ENCODE measurements around the gene CFB.
A peak's percentile ranks its signal among the peaks of the same experiment; 100 is the strongest.
"Not testable (repeated sequence)": the region's sequence is repeated elsewhere in the genome, so short reads cannot be mapped to it uniquely, and the experiment has no call there.

Gene CFB

DNA sequence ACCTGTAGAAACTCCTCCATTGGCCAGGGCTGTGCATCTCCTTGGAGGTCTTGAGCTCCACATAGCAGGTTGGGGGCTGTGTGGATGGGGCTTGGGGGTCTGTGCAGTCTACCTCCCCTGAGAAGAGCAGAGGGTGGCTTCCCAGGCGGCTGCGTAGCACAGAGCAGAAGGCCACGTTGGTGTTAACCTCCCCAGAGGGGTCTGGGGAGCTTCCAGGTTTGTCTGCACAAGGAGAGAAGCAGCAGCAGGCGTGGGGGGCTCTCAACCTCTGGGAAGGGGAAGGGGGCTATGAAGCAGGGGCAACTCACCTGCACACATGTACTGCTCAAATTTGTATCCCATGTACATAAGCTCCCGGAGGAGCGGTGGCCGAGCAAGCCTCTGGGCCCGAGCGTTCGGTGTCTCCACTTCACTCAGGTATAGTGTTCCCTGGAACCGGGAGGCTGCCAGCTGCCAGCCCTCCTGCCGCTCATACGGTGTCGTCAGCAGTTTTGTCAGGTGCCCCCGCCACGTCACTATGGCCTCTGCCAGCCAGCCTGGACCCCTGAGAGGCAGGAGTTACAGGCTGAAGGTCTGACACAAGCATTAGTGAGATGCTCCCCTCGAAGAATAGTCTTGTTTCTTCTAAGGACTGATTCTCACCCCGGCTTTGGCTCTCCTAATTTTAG, 24.8 kb downstream of the CFB start:
- DNase-seq (ENCODE audit: low read depth in 2 of 2, low spot score in 1 of 2) = no peak

DNA sequence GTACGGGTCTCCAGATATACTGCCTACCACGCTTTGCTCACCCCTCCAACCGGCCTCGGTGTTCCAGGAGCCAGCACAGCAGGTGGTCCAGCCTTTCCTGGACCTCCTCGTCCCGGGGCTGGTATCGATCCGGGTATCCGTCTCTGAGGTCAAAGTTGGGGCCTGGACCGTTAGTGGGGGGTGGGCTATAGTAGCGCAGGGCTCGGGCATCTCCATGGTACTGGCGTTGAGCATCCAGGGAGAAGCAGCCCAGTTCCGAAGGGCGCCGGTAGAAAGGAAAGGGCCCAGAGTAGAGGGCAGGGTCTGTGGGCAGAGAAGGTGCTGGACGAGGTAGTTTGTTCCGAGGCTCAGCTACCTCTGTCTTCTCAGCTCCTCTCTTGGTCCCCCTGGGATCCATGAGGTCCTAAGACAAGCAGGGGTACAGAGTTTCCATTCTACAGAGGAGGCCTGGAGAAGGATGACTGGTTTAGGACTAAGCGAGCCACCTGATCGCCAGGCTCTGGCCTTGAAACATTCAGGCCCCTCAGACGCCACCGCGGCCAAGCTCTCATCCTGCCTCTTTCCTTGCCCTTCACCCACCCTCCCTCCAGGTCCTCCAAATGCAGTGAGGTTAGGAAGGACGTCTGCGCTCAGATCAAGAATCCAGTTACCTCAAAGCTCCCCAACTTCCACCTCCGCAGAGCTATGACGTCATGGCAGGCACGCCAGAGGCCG, 25.5 kb downstream of the CFB start:
- DNase-seq (ENCODE audit: low read depth in 2 of 2, low spot score in 1 of 2) = no peak

GRCh38 chr6:31971993-31972708, 26.3 kb downstream of the CFB start, which contains the start of gene DXO:
Gene DXO, minus strand, starts transcription at chr6:31972138. Its CDS starts 463 bp downstream, at chr6:31971675.
- peak; percentile 93 to 94 for DNase-seq (ENCODE audit: low read depth in 2 of 2, low spot score in 1 of 2)

DNA sequence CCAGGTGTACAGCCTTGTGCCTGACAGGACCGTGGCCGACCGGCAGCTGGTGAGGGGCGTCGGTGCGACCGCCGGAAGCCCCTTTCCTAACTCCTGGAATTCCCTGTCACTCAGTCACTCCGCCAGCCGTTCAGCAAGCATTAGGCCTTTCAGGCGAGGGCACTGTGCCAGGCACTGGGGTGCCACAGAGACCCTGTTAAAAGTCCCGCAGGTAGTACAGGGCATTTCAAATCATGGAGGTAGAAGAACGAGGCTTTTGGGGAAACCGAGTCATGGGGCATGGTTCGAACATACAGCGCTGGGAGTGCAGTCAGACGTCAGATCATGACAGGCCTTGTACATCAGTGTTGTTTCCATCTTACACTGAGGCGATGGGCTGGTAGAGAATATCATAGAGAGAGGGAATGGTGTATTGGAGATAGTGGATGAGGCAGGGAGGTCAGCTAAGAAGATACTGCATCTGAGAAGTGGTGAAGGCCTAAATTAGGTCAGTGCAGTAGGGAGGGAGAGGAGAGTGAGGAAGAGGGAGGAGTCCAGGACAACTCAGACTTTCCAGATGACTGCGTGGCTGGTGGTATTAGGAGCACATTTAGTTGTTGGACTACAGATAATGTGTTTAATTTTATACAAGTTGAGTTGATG, 26.9 kb downstream of the CFB start:
- DNase-seq (ENCODE audit: low read depth in 2 of 2, low spot score in 1 of 2) = no peak

- DNase-seq (ENCODE audit: low read depth in 2 of 2, low spot score in 1 of 2) = not testable (repeated sequence)
Observed at GRCh38 chr6:31976065-31976464, 30.2 kb downstream of the CFB start.

DNA sequence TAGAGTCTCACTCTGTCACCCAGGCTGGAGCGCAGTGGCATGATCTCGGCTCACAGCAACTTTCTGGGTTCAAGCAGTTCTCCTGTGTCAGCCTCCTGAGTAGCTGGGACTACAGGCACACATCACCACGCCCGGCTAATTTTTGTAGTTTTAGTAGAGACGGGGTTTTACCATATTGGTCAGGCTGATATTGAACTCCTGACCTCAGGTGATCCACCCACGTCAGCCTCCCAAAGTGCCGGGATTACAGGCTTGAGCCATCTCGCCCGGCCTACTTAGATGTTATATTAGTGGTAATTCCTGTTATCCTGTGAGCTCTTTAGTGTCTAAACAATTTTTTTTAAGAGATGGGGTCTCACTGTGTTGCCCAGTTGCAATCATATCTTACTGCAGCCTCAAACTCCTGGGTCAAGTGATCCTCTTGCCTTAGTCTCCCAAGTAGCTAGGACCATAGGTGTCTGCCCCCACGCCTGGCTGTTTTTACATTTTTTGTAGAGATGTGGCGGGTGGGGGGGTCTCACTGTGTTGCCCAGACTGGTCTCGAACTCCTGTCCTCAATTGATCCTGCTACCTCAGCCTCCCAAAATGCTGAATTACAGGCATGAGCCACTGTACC, 32.0 kb downstream of the CFB start:
- no peak for DNase-seq (ENCODE audit: low read depth in 2 of 2, low spot score in 1 of 2)

GRCh38 chr6:31978831-31979230, 32.9 kb downstream of the CFB start:
- no peak for DNase-seq (ENCODE audit: low read depth in 2 of 2, low spot score in 1 of 2)

DNA sequence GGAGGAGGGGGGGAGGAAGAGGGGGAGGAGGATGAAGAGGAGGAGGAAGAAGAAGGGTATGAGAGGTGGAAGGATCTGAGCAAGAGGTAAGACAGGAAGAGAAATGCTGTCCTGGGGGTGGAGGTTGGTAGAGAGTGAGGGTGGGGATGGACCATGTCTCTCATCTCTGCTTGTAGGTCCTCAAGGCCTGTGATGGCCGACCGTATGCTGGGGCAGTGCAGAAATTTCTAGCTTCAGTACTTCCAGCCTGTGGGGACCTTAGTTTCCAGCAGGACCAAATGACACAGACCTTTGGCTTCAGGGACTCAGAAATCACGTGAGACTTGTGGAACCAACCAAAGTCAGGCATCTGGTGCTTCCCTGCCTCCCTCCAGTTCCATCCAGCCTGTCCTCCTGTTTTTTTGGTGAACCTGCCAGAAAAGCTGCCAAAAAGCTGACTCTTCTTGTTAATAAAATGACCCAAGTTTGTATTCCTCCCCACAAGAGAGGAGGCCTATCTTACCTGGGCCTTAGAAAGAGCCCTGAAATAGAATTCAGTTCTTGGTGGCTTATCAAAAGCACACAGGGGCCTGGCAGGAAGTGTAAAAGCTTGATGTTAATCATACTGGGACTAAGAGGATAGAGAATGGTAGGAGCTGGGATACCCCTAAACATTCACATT, 33.5 kb downstream of the CFB start:
- DNase-seq (ENCODE audit: low read depth in 2 of 2, low spot score in 1 of 2) = no peak

DNA sequence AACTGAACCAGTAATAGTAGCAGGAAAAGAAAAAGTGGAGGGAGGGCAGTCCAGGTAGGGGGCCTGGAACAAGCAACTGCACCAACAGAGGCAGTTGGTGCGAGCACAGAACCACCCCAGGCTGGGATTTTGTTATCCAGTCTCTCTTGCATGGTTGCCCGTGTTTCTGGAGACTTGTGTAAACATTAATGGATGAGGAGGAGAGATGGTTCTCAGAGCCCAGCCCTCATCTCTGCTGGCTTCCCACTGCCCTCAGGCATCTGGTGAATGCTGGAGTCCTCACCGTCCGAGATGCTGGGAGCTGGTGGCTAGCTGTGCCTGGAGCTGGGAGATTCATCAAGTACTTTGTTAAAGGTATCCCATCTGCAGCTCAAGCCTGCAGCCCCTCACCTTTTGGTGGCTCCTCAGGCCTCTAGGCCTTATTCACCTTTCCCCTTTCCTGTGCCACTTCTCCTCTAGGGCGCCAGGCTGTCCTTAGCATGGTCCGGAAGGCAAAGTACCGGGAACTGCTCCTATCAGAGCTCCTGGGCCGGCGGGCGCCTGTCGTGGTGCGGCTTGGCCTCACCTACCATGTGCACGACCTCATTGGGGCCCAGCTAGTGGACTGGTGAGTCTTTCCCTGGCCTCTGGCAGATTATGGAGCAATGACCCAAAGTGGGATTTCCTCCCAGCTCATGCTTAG, 34.4 kb downstream of the CFB start:
- not testable (repeated sequence) for DNase-seq (ENCODE audit: low read depth in 2 of 2, low spot score in 1 of 2)

- not testable (repeated sequence) for DNase-seq (ENCODE audit: low read depth in 2 of 2, low spot score in 1 of 2)
Observed at GRCh38 chr6:31980998-31981397, 35.1 kb downstream of the CFB start.

DNA sequence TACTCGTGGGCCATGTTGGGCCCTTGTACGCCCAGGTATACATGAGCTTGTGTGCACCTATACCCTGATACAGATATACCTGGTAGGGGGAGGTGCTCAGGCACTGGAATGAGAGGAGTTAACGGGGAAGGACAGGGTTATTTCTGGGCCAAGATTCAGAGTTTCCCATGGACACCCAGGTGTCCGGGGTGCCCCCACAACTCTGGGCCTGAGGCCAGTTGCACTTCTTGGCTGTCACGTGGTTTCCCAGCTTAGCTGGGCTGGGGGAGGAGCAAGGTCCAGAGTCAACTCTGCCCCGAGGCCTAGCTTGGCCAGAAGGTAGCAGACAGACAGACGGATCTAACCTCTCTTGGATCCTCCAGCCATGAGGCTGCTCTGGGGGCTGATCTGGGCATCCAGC, 35.8 kb downstream of the CFB start, which contains the start of gene C4A:
C4A (plus strand) TSS at position 314 of the 400 bp plus-strand sequence; CDS start at position 365, 51 bp downstream.
- DNase-seq (ENCODE audit: low read depth in 2 of 2, low spot score in 1 of 2) = not testable (repeated sequence)

DNA sequence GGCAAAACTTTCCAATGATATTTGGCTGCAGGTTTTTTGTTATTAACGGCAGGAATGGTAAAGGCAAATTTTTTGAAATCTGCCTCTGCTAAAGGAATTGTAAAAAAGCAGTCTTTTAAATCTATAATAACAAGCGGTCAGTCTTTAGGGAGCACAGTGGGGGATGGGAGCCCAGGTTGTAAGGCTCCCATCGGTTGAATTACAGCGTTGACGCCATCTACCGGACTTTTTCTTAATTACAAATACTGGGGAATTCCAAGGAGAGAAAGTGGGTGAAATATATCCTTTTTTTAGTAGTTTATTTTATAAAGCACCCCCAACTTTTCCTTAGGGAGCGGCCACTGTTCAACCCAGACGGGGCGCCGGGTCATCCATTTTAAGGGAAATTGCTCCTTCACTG, 43.5 kb downstream of the CFB start:
- not testable (repeated sequence) for DNase-seq (ENCODE audit: low read depth in 2 of 2, low spot score in 1 of 2)

DNA sequence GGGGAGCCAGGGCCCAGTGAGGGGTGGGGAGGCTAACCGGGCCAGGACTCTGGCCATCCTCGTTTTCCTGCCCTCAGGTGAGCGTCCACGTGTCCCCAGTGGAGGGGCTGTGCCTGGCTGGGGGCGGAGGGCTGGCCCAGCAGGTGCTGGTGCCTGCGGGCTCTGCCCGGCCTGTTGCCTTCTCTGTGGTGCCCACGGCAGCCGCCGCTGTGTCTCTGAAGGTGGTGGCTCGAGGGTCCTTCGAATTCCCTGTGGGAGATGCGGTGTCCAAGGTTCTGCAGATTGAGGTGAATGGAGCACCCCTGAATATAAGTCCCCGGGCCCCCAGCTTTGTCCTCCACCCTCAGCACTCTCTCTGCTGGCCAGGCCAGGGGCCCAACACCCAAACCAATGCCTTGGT, 48.5 kb downstream of the CFB start:
- not testable (repeated sequence) for DNase-seq (ENCODE audit: low read depth in 2 of 2, low spot score in 1 of 2)

GRCh38 chr6:31996385-31996784, 50.5 kb downstream of the CFB start:
- DNase-seq (ENCODE audit: low read depth in 2 of 2, low spot score in 1 of 2) = not testable (repeated sequence)

All from stimulated activated CD8-positive, alpha-beta memory T cell treated with anti-CD3 and anti-CD28 coated beads, Interleukin-4, amount 100 ng/mL, for 1 hour (primary cell).